ENCODE data around the gene OR9A4.
"Not testable (repeated sequence)": the region's sequence is repeated elsewhere in the genome, so short reads cannot be mapped to it uniquely, and the experiment has no call there.

Gene OR9A4, protein sequence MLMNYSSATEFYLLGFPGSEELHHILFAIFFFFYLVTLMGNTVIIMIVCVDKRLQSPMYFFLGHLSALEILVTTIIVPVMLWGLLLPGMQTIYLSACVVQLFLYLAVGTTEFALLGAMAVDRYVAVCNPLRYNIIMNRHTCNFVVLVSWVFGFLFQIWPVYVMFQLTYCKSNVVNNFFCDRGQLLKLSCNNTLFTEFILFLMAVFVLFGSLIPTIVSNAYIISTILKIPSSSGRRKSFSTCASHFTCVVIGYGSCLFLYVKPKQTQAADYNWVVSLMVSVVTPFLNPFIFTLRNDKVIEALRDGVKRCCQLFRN

DNA sequence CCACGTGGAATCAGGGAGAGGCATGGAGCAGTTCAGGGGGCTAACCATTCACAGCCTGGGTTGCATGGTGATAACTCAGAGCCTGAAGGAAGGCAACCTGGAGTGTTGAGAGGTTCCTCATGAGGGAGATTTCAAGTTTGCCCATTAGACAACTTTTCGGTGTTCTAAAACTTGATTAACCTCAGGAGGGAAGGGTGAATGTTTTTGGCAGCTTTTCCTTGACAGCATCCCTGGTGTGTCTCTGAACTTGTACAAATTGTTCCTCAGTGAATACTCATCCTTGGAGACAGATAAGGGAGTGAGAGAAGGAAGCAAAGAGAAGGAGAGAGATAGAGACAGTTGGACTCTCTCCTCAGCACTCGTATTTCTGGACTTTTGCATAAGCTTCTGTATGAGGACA is at the start of gene OR9A4:
OR9A4 (plus strand) TSS at position 301 of the 400 bp plus-strand sequence. CDS start 2,477 bp downstream, outside the sequence.
- no peak for DNase-seq (ENCODE audit: low read depth)

DNA sequence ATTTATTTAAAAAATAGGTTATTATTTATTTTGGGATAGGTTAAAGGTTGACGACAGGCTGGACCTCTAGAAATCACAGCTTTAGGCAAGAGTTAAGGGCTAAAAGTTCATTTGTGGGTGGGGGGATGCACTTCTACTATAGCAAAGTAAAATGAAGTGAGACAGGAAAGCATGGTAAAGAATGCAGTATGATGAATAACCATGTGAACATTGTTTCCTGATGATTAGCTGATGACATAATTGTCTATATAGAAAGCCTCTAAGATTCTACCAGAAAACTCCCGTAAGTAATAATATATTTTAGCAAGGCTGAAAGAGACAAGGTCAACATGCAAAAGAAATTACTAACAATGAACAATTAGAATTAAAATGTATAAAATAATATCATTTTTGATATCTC is 49.2 kb upstream of the OR9A4 start:
- no peak for DNase-seq (ENCODE audit: low read depth)

DNA sequence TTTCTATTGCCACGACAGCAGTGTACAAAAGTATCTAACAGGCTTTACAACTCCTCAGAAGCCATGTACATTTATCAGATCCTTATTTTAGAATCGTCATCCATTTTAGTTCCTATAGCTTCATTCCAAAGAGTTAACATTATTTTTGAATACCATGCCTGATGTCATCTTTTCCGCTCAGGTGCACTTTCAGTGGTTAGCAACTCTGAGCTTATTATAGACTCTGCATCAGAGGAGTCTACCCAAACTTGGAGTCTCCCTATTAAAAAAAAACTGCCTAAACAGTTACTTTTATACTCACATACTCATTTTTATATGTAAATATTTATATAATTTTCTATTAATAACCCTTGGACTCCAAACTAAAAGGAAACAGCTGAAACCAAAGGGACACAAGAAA is 43.3 kb upstream of the OR9A4 start:
- DNase-seq (ENCODE audit: low read depth): no peak

DNA sequence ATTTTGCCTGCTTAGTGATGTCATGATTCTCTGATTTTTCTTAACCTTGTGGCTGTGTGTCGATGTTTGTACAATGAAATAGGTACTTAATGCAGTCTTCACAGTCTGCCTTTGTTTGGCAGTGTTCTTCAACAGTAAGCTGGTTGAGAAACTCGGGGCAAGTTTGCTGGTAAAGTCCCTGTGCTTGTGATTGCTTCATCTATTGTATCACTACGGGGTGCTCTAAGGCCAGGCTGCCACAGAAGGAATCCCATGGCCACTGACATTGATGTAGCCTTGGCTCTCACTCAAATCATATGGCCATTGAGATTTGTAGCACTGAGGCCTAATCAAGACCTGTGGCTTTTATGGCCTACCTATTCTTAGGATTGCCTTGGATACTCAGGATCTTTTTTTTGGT is 41.4 kb upstream of the OR9A4 start:
- no peak for DNase-seq (ENCODE audit: low read depth)

DNA sequence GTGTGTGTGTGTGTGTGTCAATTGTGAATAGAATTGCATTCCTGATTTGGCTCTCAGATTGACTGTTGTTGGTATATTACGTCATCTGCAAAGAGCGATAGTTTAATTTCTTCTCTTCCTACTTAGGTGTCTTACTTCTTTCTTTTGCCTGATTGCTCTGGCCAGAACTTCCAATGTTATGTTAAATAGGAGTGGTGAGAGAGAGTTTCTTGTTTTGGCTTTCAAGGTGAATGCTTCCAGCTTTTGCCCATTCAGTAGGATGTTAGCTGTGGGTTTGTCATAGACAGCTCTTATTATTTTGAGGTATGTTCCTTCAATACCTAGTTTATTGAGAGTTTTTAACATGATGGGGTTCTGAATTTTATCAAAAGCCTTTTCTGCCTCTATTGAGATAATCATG is 40.7 kb upstream of the OR9A4 start:
- no peak for DNase-seq (ENCODE audit: low read depth)

DNA sequence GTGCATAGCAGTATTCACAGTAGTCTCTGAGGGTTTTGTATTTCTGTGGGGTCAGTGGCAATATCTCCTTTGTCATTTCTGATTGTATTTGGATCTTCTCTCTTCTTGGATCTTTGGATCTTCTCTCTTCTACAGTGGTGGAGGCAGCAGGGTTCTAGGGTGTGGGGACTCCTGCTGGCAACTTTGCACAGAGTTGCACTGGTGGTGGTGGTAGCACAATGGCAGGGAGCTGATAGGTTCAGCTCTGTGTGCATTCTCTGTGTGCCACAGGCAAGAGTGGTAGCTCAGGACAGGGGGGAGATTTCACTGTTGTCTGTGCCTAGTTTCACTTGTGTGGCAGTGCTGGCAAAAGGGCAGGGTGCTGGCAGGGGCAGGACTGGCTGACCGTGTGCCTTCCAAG is 39.8 kb upstream of the OR9A4 start:
- no peak for DNase-seq (ENCODE audit: low read depth)

DNA sequence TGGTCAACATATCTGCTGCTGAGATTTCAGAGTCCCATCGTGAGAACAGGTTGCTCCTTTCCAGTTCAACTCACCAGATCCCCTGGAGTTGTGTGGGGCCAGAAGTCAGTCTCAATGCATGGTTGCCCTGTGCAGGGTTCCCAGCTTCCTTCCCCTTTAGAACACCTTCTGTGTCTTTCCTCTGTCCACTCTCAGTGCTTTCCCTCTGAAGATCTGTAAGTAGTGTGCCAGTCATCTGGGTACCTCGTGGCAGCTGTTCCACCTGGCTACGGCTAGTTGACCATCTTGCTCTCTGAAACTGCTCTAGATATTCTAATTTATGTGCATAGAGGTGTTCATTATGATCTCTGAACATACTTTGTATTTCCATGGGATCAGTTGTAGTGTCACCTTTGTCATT is 38.8 kb upstream of the OR9A4 start:
- DNase-seq (ENCODE audit: low read depth): no peak

DNA sequence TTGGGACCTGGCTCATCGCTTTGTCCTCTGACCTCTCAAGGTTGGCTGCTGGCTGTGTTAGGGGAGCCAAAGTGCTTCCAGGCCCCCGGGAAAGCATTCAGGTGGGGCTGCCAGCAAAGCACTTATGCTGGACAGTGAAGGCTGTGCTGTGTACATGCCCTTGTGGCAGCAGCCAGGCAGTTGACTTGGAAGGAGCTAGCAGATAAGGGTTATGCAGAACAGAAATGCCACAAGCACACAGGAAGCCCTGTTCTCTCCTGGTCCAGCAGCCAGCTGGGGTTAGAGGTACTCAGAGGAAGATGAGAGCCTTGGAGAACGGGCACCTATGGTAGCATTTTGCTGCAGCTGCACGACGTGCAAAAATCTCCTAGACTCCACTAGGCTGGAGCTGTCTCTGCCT is 35.2 kb upstream of the OR9A4 start:
- no peak for DNase-seq (ENCODE audit: low read depth)

DNA sequence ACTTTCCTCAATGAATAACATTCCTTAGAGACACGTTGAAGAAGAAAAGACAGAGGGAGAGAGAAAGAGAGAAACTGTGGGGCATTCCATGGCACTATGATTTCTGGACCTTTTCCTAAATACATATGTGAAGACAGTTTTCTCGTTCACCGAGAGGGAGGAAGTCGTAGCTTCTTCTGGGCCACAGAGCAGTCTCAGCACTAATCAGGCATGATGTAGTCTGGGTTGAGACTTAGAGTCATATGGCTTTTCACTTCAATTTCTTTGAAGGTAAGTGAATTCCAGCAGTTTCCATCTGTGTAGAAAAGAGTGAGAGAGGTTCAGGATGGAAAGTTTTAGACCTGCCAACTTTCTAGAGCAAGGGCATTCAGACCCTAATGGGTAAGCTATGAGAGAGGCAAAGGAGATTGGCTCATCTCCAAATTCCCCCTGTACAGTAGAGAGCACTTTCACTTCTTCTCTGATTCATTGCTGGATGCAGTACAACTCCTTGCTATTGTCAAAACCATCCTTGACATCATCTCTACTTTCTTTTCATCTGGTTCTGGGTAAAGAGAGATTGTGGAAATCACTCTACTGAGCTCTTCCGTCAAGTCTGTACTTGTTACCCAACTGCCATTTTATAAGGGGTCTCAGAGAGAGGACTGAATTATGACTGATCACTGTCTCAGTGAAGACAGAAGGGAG is 31.5 kb upstream of the OR9A4 start:
- DNase-seq (ENCODE audit: low read depth): no peak

DNA sequence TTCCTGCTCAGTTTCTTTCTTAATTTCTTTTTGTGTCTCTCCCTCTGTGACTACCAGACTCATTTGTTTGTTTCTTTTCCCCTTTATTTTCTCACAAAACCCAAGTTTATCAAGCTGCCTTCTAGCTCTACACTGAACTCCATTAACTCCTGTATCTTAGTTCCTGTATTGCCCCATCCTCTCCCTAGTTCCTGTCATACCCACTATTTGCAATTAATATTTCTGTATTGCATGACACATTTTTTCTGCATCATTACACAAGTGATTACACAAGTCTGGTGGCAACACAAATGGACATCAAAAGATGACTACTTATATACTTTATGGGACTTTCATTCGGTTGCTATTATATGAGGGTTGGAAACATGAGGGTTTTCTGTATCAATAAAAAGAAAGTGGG is 26.9 kb upstream of the OR9A4 start:
- no peak for DNase-seq (ENCODE audit: low read depth)

DNA sequence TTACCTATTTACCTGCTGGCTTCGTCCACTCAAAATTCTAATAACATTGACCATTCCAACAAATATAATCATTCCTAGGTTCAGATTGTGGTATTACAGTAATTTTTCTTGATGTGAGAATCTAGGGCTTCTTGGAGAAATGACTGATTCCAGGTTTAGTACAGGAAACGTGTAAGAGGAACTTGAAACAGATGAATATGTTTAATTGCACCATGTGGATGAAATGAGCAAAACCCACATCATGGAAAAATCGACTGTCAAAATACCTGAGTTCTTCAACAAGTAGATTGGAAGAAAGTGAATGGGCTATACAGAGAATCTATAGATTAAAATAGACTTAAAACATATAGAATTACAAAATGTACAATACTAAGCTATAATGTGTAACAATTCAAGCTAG is 24.9 kb upstream of the OR9A4 start:
- no peak for DNase-seq (ENCODE audit: low read depth)

DNA sequence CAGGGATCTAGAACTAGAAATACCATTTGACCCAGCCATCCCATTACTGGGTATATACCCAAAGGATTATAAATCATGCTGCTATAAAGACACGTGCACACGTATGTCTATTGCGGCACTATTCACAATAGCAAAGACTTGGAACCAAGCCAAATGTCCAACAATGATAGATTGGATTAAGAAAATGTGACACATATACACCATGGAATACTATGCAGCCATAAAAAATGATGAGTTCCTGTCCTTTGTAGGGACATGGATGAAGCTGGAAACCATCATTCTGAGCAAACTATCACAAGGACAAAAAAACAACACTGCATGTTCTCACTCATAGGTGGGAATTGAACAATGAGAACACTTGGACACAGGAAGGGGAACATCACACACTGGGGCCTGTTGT is 16.8 kb upstream of the OR9A4 start:
- not testable (repeated sequence) for DNase-seq (ENCODE audit: low read depth)

DNA sequence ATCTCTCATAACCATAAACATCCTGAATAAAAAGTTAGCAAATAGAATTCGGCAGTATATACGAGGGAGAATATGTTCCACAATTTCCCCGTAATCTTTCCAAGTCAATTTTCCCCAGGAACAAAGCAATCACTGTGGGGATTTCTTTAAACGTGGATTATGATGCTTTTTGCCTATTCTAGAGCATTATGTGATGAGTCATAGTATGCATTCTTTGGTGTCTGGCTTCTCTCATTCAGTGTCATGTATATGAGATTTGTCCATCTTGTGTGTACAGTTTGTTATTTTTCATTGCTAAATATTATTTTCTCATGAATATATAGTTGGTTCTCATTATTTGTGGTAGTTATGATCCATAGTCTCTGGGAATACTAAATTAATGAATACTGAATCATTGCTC is 9.9 kb upstream of the OR9A4 start:
- DNase-seq (ENCODE audit: low read depth): no peak

DNA sequence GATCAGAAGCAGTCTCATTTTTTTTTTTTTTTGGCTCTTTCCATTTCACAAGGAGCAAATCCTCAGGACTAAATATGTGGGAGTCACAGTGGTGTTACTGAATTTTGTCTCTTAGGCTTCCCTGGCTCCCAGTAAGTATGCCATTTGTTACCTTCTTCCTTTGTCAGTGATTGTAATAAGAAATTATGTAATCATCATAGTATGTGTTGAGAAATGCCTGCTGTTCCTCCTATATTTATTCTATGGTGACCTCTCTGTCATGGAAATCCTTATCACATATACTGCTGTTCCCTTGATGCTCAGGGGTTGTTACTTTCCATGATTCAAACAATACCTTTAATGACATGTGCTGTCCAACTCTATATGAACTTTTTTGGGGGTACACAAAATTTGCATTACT is 4.8 kb upstream of the OR9A4 start:
- DNase-seq (ENCODE audit: low read depth): no peak

DNA sequence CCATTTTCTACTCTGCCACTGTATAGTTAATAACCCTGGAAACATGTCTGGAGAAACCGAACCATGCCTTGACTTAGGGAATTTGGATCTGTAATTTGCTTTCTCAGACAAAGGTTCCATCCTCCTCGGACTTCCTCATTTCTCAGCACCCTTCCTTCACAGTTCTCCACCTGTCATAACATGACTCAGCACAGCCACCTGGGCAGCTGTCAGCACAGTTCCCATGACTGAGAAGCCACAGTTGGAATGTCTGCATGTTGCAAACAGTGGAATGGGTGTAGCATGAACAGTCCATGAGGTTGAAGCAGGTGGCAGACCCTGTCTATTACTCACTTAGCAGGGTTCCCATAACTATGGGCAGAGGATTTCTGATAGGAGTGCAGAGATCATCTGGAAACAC is 634 bp upstream of the OR9A4 start:
- DNase-seq (ENCODE audit: low read depth): no peak

DNA sequence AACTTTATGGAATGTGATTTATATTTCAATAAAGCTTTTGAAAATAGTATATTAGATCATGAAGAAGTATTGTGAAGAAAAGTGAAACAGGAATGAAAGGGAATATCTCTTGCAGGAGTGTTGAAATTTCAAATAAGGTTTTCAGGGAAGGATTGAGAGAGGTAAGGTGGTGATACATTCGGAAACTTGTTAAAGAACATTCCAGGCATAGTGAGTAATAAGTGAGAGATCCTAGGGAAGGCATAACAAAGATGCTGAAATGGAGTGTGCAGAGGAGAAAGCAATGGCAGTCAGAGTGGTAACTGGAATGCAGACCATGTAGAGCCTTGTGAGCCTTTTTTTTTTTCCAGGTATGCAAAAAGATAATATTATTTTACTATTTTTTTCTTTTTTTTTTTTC is 4.1 kb downstream of the OR9A4 start:
- no peak for DNase-seq (ENCODE audit: low read depth)

DNA sequence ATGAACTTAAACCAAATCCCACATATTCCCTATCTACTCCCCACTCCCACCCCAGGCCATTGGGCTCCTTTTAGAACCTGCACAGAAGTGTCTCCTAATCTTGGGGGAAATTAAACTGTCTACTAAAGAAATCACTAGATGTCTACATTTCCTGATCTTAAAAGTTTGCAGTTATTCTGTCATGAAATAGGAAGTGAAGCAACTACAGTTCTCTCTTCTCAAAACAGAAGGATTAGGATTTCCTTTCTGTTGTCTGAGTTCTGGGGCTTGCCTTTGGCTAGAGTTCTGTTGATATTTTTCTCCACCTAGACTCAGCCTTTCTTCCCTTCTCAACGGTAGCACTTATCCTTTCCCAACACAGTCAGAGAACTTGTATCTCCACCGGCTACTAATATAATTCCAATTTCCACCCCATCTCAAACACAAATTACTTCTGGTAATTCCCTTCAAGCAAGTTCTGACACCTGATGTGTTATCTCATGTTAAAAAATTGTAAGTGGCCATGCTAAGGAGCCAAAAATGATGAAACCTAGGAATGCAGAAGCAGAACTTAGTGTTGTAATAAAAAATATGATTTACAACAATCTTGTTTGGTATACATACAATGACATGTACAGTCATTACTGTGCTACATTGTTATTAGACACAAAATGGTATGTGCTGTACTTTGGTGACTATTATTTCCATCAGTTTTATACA is 12.1 kb downstream of the OR9A4 start:
- no peak for DNase-seq (ENCODE audit: low read depth)

DNA sequence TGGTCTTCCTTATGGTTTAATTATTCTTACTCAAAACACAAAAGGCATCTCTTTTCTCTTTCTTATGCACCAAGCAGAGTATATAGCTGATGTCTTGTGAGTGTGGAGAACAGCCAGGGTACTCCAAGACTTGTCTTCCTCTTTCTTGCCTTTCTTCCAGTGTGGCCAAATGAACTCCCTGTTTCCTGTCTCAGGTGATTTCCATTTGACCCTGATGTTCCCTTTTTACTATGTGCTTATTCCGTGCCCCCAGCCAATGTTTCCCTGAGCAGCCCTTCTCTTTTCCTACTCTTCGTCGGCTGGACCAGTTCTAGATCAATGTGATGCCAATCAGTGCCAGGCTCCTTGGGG is 12.6 kb downstream of the OR9A4 start:
- no peak for DNase-seq (ENCODE audit: low read depth)

DNA sequence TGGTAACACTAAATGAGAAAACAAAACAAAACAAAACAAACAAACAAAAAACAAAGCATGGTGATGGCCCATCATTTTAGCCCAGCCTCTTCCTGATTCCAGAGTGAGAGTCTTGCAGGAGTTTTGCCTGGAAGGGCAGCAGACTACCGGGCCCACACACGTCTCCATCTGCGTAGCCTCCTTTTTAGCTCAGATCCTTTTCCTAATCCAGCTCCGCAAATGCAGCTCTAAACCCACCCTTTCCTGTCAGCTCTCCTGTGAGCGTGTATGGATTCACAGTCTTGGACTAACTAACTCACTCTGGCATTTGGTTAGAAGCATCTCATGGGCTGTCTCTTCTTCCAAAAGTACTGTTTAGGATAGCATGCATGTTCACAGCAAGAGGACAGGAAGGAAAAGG is 14.0 kb downstream of the OR9A4 start:
- DNase-seq (ENCODE audit: low read depth): no peak

DNA sequence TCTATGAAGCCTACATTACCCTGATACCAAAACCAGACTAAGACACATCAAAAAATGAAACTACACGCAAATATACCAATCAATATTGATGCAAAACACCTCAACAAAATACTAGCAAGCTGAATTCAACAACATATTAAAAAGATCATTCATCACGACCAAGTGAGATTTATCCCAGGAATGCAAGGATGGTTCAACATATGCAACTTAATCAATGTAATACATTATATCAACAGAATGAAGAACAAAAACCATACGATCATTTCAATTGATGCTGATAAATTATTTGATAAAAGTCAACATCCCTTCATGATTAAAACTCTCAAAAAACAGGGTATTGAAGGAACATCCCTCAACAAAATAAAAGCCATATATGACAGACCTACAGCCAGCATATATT is 24.9 kb downstream of the OR9A4 start:
- no peak for DNase-seq (ENCODE audit: low read depth)

DNA sequence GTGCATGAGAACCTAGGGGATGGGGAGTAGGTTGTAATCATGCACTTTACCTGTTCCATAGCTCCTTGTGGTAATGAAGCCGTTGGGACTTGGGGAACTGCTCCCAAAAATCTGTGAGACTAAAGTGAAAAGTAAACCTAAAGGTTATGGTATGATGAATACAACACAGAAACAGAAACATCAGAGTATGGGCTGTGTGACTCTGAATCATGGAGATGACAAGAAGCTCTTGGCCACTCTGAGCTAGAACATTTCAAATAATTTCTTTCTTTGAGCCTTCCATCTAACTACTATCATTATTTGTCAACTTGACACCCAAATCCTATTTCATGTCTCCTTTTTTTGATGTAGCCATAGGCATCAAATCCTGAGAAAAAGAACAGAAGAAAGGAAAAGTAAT is 27.6 kb downstream of the OR9A4 start:
- no peak for DNase-seq (ENCODE audit: low read depth)

DNA sequence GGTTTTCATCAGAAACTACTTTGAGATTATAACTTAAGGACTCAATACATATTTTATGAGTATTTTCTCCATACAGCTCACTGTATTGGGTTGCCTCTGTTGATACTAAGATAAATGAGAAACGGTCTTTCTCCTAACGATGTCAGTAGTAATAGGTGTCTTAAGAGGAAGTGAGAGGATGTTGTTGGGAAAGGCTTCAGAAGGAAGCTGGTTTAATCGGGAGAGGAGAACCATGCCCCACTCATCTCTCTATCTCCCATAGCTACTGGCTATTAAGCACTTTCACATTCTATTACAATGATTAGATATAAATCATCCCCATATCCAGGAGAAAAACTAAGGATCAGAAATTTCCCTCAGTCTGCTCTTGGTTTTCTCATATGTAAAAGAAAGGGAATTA is 28.6 kb downstream of the OR9A4 start:
- DNase-seq (ENCODE audit: low read depth): no peak

DNA sequence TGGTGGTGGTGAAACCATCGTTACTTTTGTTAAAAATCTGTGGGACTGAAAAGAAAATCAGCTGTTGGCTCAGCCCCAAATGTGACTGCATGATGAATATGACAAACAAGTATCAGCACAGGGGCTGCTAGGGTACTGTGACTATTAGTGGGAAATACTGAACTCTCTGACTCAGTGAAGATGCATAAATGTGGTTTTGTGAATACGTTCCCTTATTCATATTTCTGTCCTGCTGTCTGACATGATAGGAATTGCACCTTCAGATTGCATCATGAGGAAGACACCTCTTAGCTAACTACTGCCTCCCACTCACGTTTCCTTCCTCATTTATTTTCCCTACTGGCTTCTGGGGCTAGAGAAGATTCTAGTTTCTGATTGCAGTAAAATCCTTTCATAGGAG is 29.2 kb downstream of the OR9A4 start:
- DNase-seq (ENCODE audit: low read depth): no peak

DNA sequence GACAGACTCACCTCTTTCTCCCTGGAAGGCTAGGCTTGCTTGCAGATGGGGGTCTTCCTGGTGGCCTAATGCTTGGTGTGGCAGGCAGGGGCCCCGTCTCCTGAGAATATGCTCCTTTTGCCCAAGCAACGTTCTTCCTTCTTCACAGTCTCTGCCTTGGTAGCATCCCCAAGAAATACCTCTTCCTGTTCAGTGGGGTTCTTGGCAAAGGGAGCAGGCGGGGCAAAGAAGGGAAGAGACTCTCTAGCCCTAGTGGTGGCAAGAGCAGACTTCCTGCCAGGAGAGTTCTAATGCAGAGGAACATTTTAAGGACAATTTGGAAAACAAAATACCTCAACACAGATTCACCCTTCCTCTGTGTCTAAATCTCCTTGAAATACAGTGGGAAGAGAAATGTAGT is 30.6 kb downstream of the OR9A4 start, which contains the start of gene CLEC5A:
CLEC5A (minus strand) TSS at position 179 of the 400 bp plus-strand sequence. CDS start 682 bp downstream, outside the sequence.
- no peak for DNase-seq (ENCODE audit: low read depth)
